PC-9 (cell line): ENCODE measurements around the gene POLA1. TPM values are rescaled to one million over a fixed set of nuclear protein-coding genes. Genes with fewer than 3 reads are reported as not detected.

Experiments
- Bru-seq: library from RNA; stranded (reverse); fragments of 400-500 nt; gene quantifications from one replicate; lab custom pipeline; 2021; lab: Mats Ljungman, UMichigan
- BruChase-seq, 2 experiments: library from RNA; stranded (reverse); fragments of 400-500 nt; gene quantifications; one replicate each; lab custom pipeline; 2021; lab: Mats Ljungman, UMichigan
- BruUV-seq: library from RNA; stranded (reverse); fragments of 400-500 nt; replicated peaks from 2 replicates; lab custom pipeline; 2021; lab: Mats Ljungman, UMichigan
- CTCF ChIA-PET: fragments of 300-600 bp; sonication (Branson Sonifier 250); formaldehyde crosslinking; loops from one replicate; lab custom pipeline; 2022; ENCODE audit warnings: antibody characterized with exemption; lab: Charles Lee
- POLR2A ChIA-PET: fragments of 300-600 bp; sonication (Branson Sonifier 250); formaldehyde crosslinking; loops from one replicate; lab custom pipeline; 2022; ENCODE audit warnings: antibody characterized with exemption; ENCODE audit not compliant: unreplicated experiment; lab: Charles Lee
- DNase-seq, 2 experiments: peaks; one replicate each; pipeline versions ENCODE4 v3.0.0 to v3.0.0-alpha.2; 2015 to 2022; ENCODE audit warnings: mixed read lengths in 1 of 2
- H2AFZ ChIP-seq: fragments of 200-600 bp; sonication (generic); 2 replicates; pipeline ENCODE4 v1.8.1; 2017; ENCODE audit warnings: antibody characterized with exemption
- H3F3A ChIP-seq: fragments of 200-600 bp; sonication (generic); 2 replicates; pipeline ENCODE4 v1.8.1; 2017; ENCODE audit warnings: antibody characterized with exemption, mild to moderate bottlenecking, low read depth; ENCODE audit not compliant: insufficient read depth
- H3K27ac ChIP-seq: fragments of 200-600 bp; sonication (generic); 2 replicates; pipeline ENCODE4 v1.6.1; 2016; ENCODE audit warnings: mixed run types
- H3K27me3 ChIP-seq: fragments of 200-600 bp; sonication (generic); 2 replicates; pipeline ENCODE4 v1.6.1; 2016; ENCODE audit warnings: low read depth, mixed run types; ENCODE audit not compliant: insufficient read depth
- H3K36me3 ChIP-seq: fragments of 200-600 bp; sonication (generic); 2 replicates; pipeline ENCODE4 v1.6.1; 2016; ENCODE audit warnings: low read depth, mixed run types
- H3K4me1 ChIP-seq: fragments of 200-600 bp; sonication (generic); replicated peaks from 2 replicates; pipeline ENCODE4 v1.6.1; 2016; ENCODE audit warnings: mixed run types; ENCODE audit not compliant: insufficient read depth
- H3K4me2 ChIP-seq: fragments of 200-600 bp; sonication (generic); 2 replicates; pipeline ENCODE4 v1.6.1; 2017; ENCODE audit warnings: mixed run types
- H3K4me3 ChIP-seq: fragments of 200-600 bp; sonication (generic); 2 replicates; pipeline ENCODE4 v1.6.1; 2016; ENCODE audit warnings: mixed run types
- H3K79me2 ChIP-seq: fragments of 200-600 bp; sonication (generic); 2 replicates; pipeline ENCODE4 v1.6.1; 2017; ENCODE audit warnings: low read depth, mixed run types
- H3K9me2 ChIP-seq: fragments of 200-600 bp; sonication (generic); 2 replicates; pipeline ENCODE4 v1.8.1; 2017; ENCODE audit warnings: mild to moderate bottlenecking; ENCODE audit not compliant: insufficient read depth
- H3K9me3 ChIP-seq: fragments of 200-600 bp; sonication (generic); 2 replicates; pipeline ENCODE4 v1.8.1; 2016; ENCODE audit warnings: low read depth; ENCODE audit not compliant: insufficient read depth
- H4K20me1 ChIP-seq: fragments of 200-600 bp; sonication (generic); 2 replicates; pipeline ENCODE4 v1.8.1; 2017; ENCODE audit not compliant: insufficient read depth
- CTCF ChIP-seq: fragments of 200-600 bp; sonication (generic); conservative IDR thresholded peaks from 2 replicates; pipeline ENCODE4 v1.6.1; 2017; ENCODE audit warnings: mixed run types, antibody characterized with exemption, mild to moderate bottlenecking, moderate library complexity
- EZH2 ChIP-seq: fragments of 200-600 bp; sonication (generic); IDR thresholded peaks from 2 replicates; pipeline ENCODE4 v1.8.0; 2017; ENCODE audit warnings: antibody characterized with exemption, low read depth
- intact Hi-C: fragments of 100-400 bp; cut with micrococcal nuclease; formaldehyde crosslinking; loops from one replicate; pipeline ENCODE4 v1.10.0; 2022; ENCODE audit not compliant: unreplicated experiment
- long read RNA-seq: library from polyadenylated mRNA; stranded (forward); transcript quantifications from one replicate; pipeline ENCODE4 v2.0.0, GENCODE V29; 2022
- total RNA-seq: library from RNA; stranded (reverse); gene quantifications from 2 replicates; pipeline ENCODE4 v1.2.3, GENCODE V29; 2021

The POLA1 gene
- total RNA-seq (17.4 and 24.6 TPM in 2 replicates), Bru-seq, nascent RNA (percentile 80 among the genes with signal in this experiment), BruChase-seq, experiment 1, labeled RNA remaining after a 2-hour chase (percentile 82 among the genes with signal in this experiment), BruChase-seq, experiment 2, labeled RNA remaining after a 6-hour chase (percentile 71 among the genes with signal in this experiment)
- long read RNA-seq, full-length matches to known transcripts = 2 of 9 reads
- long read RNA-seq, partial matches to known transcripts = 6 of 9 reads
- long read RNA-seq, other reads (novel, unspliced or antisense) = 1 of 9 reads

- H3K27ac ChIP-seq = peak within 1 kb of the TSS; percentile 36; the same call in 1 of the 2 replicates
- no peaks in the 10 kb centered on the region for H3K27me3 ChIP-seq
- peaks cover 47% of the 10 kb centered on the region for H3K79me2 ChIP-seq
- peaks cover 13% of the 10 kb centered on the region for H3K4me1 ChIP-seq
- no peaks in the 10 kb centered on the region for H3K9me2 ChIP-seq
- TF ChIP-seq EZH2 = no peak
- no peak for TF ChIP-seq CTCF
- H3K4me2 ChIP-seq = peak within 1 kb of the TSS; percentile 86
- ChIA-PET POLR2A (interaction anchor here (0.7 kb wide), 1 partner anchor 199 kb away, joined by 3 read pairs; no protein-coding TSS in a partner anchor), CTCF (no interaction called here)
- intact Hi-C loops = no loop called here
- H3K36me3 ChIP-seq = no peaks in the 10 kb centered on the region
- peak; percentile 91 to 95 for DNase-seq
- H3F3A ChIP-seq = no peaks in the 10 kb centered on the region
- peak within 1 kb of the TSS; percentile 73 for H3K4me3 ChIP-seq
- H4K20me1 ChIP-seq = no peaks in the 10 kb centered on the region
- no TSS peak for BruUV-seq
- no peaks in the 10 kb centered on the region for H3K9me3 ChIP-seq
- peak within 1 kb of the TSS; percentile 85 for H2AFZ ChIP-seq
Observed at GRCh38 chrX:24693453-24694202, at the start of gene POLA1. Gene POLA1 (plus strand): TSS chrX:24693918. CDS start chrX:24693962, 44 bp downstream.

GRCh38 chrX:24646006-24646405 is 47.7 kb upstream of the POLA1 start:
- Histone ChIP-seq H3K4me1 (peaks cover 8% of the 10 kb centered on the region; the same call in 1 of the 2 replicates), H3K4me3 (no peak overlapping the region), H3K27me3 (no peaks in the 10 kb centered on the region; the same call in 1 of the 2 replicates), H2AFZ (no peak overlapping the region), H3K36me3 (no peaks in the 10 kb centered on the region), H3K4me2 (no peak overlapping the region), H3K27ac (no peak overlapping the region), H4K20me1 (no peaks in the 10 kb centered on the region), H3K9me2 (no peaks in the 10 kb centered on the region), H3F3A (no peaks in the 10 kb centered on the region), H3K9me3 (no peaks in the 10 kb centered on the region), H3K79me2 (no peaks in the 10 kb centered on the region)
- intact Hi-C loops = no loop called here
- TF ChIP-seq CTCF (no peak), EZH2 (no peak)
- POLR2A ChIA-PET = no interaction called here
- DNase-seq = no peak
- no TSS peak for BruUV-seq
- CTCF ChIA-PET = no interaction called here

DNA sequence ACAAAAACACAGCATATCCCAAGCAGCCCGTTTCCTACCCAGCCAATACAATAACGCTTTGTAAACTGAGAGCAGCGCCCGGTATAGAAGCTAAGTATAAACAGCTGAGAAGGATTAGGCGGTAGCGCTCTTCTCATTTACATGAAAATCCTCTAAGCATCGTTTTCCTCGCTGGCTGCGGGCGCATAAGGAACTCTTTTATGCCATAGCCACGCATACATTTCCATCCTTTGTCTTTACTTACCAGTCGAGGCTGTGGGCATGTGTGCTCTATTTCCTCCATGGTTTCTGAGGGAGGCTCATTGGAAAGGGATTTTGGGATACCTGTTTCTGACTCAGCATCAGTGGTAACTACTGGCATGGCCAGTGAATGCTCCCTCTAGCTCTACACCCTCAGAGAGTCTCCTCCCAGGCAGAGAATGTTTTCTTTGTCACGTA is 47.0 kb upstream of the POLA1 start:
- H3K27ac ChIP-seq = no peak overlapping the region
- H4K20me1 ChIP-seq = no peaks in the 10 kb centered on the region
- no peaks in the 10 kb centered on the region for H3K9me3 ChIP-seq
- no peak overlapping the region for H3K4me2 ChIP-seq
- no peaks in the 10 kb centered on the region for H3K79me2 ChIP-seq
- CTCF ChIA-PET = no interaction called here
- no peaks in the 10 kb centered on the region for H3F3A ChIP-seq
- H3K27me3 ChIP-seq = no peaks in the 10 kb centered on the region; the same call in 1 of the 2 replicates
- no peaks in the 10 kb centered on the region for H3K36me3 ChIP-seq
- no peak for TF ChIP-seq EZH2
- no peak for TF ChIP-seq CTCF
- peaks cover 8% of the 10 kb centered on the region; the same call in 1 of the 2 replicates for H3K4me1 ChIP-seq
- H2AFZ ChIP-seq = no peak overlapping the region
- no peaks in the 10 kb centered on the region for H3K9me2 ChIP-seq
- no TSS peak for BruUV-seq
- DNase-seq = no peak
- POLR2A ChIA-PET = no interaction called here
- H3K4me3 ChIP-seq = no peak overlapping the region
- intact Hi-C loops = no loop called here
